Measurements from ENCODE around the gene MYLK4.

DNA sequence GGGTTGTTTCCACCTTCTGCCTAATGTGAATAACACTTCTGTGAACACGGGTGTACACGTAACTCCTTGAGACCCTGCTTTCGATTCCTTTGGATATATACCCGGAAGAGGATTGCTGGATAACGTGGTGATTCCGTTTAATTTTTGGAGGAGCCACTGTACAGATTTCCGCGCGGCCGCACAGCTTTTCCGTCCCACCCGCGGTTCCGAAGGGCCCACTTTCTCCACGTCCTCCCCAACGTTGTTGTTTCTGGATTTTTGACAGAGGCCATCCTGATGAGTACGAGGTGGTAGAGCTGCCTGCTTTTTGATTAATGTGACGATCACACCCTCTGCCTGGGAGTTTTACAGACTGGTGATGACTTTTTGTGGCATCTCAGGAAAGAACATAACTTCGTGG is 114.0 kb downstream of the MYLK4 start:
- TF ChIP-seq, protein P1, sequence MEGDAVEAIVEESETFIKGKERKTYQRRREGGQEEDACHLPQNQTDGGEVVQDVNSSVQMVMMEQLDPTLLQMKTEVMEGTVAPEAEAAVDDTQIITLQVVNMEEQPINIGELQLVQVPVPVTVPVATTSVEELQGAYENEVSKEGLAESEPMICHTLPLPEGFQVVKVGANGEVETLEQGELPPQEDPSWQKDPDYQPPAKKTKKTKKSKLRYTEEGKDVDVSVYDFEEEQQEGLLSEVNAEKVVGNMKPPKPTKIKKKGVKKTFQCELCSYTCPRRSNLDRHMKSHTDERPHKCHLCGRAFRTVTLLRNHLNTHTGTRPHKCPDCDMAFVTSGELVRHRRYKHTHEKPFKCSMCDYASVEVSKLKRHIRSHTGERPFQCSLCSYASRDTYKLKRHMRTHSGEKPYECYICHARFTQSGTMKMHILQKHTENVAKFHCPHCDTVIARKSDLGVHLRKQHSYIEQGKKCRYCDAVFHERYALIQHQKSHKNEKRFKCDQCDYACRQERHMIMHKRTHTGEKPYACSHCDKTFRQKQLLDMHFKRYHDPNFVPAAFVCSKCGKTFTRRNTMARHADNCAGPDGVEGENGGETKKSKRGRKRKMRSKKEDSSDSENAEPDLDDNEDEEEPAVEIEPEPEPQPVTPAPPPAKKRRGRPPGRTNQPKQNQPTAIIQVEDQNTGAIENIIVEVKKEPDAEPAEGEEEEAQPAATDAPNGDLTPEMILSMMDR (IDR thresholded peaks at IDR 0.05): no peak
- TF ChIP-seq POLR2A (IDR thresholded peaks at IDR 0.05): no peak

Data from breast epithelium (tissue), 3 donors.